Trophoblast cell (in vitro differentiated cells and primary cell): Measurements from ENCODE around the gene EFHC1.

Experiments used
- DNase-seq, 2 donors: peaks; one replicate each; pipeline ENCODE4 v3.0.0-alpha.2; 2016
- H2AFZ ChIP-seq: 2 replicates; pipeline ENCODE4 v1.6.1; 2013; ENCODE audit warnings: low read length, moderate library complexity, mild to moderate bottlenecking; ENCODE audit not compliant: insufficient read depth, poor library complexity
- H2AK5ac ChIP-seq: 2 replicates; pipeline ENCODE4 v1.6.1; 2013; ENCODE audit warnings: mild to moderate bottlenecking, low read length
- H2BK120ac ChIP-seq: 2 replicates; pipeline ENCODE4 v1.6.1; 2013; ENCODE audit warnings: low read length, mild to moderate bottlenecking, moderate library complexity; ENCODE audit not compliant: insufficient read depth, poor library complexity
- H2BK12ac ChIP-seq: 2 replicates; pipeline ENCODE4 v1.6.1; 2013; ENCODE audit warnings: mild to moderate bottlenecking, low read length, moderate library complexity
- H2BK5ac ChIP-seq: 2 replicates; pipeline ENCODE4 v1.6.1; 2013; ENCODE audit warnings: low read length, low read depth, moderate library complexity, mild to moderate bottlenecking; ENCODE audit not compliant: poor library complexity
- H3K14ac ChIP-seq: 2 replicates; pipeline ENCODE4 v1.6.1; 2013; ENCODE audit warnings: mild to moderate bottlenecking, low read length
- H3K18ac ChIP-seq: 2 replicates; pipeline ENCODE4 v1.6.1; 2013; ENCODE audit warnings: mild to moderate bottlenecking, low read length
- H3K23ac ChIP-seq: 2 replicates; pipeline ENCODE4 v1.6.1; 2013; ENCODE audit warnings: low read length
- H3K27ac ChIP-seq: 2 replicates; pipeline ENCODE4 v1.5.1; 2013; ENCODE audit warnings: low read depth, mild to moderate bottlenecking, inconsistent platforms, low read length, moderate library complexity
- H3K27me3 ChIP-seq: 2 replicates; pipeline ENCODE4 v1.6.1; 2013; ENCODE audit warnings: inconsistent platforms, mild to moderate bottlenecking, low read length, moderate library complexity; ENCODE audit not compliant: insufficient read depth
- H3K36me3 ChIP-seq, 2 experiments: 1 replicate in 1 of 2; 2 replicates in 1 of 2; pipeline ENCODE4 v1.6.1; 2013; ENCODE audit warnings: low read length in 2 of 2, mild to moderate bottlenecking in 2 of 2, moderate library complexity in 1 of 2; ENCODE audit not compliant: insufficient read depth in 2 of 2, control insufficient read depth in 1 of 2
- H3K4ac ChIP-seq: 2 replicates; pipeline ENCODE4 v1.6.1; 2013; ENCODE audit warnings: low read depth, mild to moderate bottlenecking, low read length, moderate library complexity
- H3K4me1 ChIP-seq, 2 experiments: 1 replicate in 1 of 2; 2 replicates in 1 of 2; pipeline ENCODE4 v1.6.1; 2013; ENCODE audit warnings: low read length in 2 of 2, mild to moderate bottlenecking in 2 of 2, moderate library complexity in 1 of 2; ENCODE audit not compliant: insufficient read depth in 2 of 2, control insufficient read depth in 1 of 2
- H3K4me2 ChIP-seq: 2 replicates; pipeline ENCODE4 v1.6.1; 2013; ENCODE audit warnings: inconsistent platforms, mild to moderate bottlenecking, low read length, moderate library complexity
- H3K4me3 ChIP-seq: 2 replicates; pipeline ENCODE4 v1.5.1; 2013; ENCODE audit warnings: mild to moderate bottlenecking, low read depth, low read length, inconsistent platforms
- H3K79me1 ChIP-seq: one replicate; pipeline ENCODE4 v1.6.1; 2013; ENCODE audit warnings: low read length
- H3K79me2 ChIP-seq: 2 replicates; pipeline ENCODE4 v1.6.1; 2013; ENCODE audit warnings: low read length, mild to moderate bottlenecking; ENCODE audit not compliant: control insufficient read depth, insufficient read depth, poor library complexity
- H3K9ac ChIP-seq: 2 replicates; pipeline ENCODE4 v1.6.1; 2013; ENCODE audit warnings: mild to moderate bottlenecking, low read length
- H3K9me3 ChIP-seq: 2 replicates; pipeline ENCODE4 v1.6.1; 2013; ENCODE audit warnings: low read depth, mild to moderate bottlenecking, control low read depth, inconsistent platforms, low read length; ENCODE audit not compliant: insufficient read depth
- H4K12ac ChIP-seq: 2 replicates; pipeline ENCODE4 v1.6.1; 2013; ENCODE audit warnings: low read depth, mild to moderate bottlenecking, low read length, moderate library complexity
- H4K8ac ChIP-seq: 2 replicates; pipeline ENCODE4 v1.6.1; 2013; ENCODE audit warnings: low read depth, mild to moderate bottlenecking, low read length, moderate library complexity
- H4K91ac ChIP-seq: one replicate; pipeline ENCODE4 v1.6.1; 2013; ENCODE audit warnings: low read depth, mild to moderate bottlenecking, low read length, moderate library complexity
- WGBS: extraction: QIAGEN DNeasy Blood & Tissue Kit; methylation state at CpG from one replicate; pipeline ENCODE4 v1.1.7; 2013; ENCODE audit warnings: missing lambda C conversion rate; ENCODE audit not compliant: insufficient read length, insufficient coverage; ENCODE audit errors: extremely low coverage; 5-methylcytosine and 5-hydroxymethylcytosine counted together

Gene EFHC1

DNA sequence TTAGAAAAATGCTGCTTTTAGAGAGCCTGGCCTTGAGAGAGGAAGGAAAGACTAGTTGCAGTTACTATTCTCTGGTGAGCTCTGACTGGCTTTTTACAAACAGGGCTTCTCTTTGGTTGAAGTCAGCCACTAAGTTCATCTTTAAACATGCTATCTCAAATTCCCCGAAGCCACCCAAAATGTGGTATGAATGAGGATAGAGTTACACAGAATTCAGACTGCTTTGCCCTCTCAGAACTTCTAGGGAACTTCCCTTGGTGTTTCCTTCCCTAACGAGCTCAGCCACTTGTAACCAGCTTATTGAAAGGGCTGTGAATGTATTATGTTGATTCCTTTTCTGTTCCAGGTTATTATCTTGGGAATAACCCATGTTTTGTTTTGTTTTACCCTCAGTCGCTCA is 73.5 kb downstream of the EFHC1 start:
- H2BK120ac ChIP-seq = no peak overlapping the region
- no peaks in the 10 kb centered on the region for H3K27me3 ChIP-seq
- no peak overlapping the region for H2BK12ac ChIP-seq
- H3K4me3 ChIP-seq = no peak overlapping the region
- no peak overlapping the region for H4K12ac ChIP-seq
- H2BK5ac ChIP-seq = no peak overlapping the region
- H3K9me3 ChIP-seq = peaks cover 2% of the 10 kb centered on the region
- no peak overlapping the region for H3K4me2 ChIP-seq
- H3K79me2 ChIP-seq = no peaks in the 10 kb centered on the region
- H3K27ac ChIP-seq = no peak overlapping the region
- H3K4me1 ChIP-seq = peaks cover 2 to 4% of the 10 kb centered on the region in 2 experiments
- H3K79me1 ChIP-seq = peaks cover under 1% of the 10 kb centered on the region
- no peak overlapping the region for H3K4ac ChIP-seq
- no peak overlapping the region for H4K8ac ChIP-seq
- H2AFZ ChIP-seq = no peak overlapping the region
- no peak for DNase-seq
- no CpG with 5 or more reads among the region's 3 CpGs for WGBS
- H3K18ac ChIP-seq = no peak overlapping the region
- no peak overlapping the region for H4K91ac ChIP-seq
- H2AK5ac ChIP-seq = no peak overlapping the region
- no peak overlapping the region for H3K9ac ChIP-seq
- H3K14ac ChIP-seq = no peak overlapping the region
- H3K23ac ChIP-seq = no peak overlapping the region
- H3K36me3 ChIP-seq = peaks cover 0 to 2% of the 10 kb centered on the region in 2 experiments

GRCh38 chr6:52494298-52495072 is 74.3 kb downstream of the EFHC1 start:
- Histone ChIP-seq H4K91ac (no peak overlapping the region), H2AFZ (no peak overlapping the region), H3K18ac (no peak overlapping the region), H2BK12ac (no peak overlapping the region), H3K79me2 (no peaks in the 10 kb centered on the region), H3K14ac (no peak overlapping the region), H3K27me3 (no peaks in the 10 kb centered on the region), H3K9ac (no peak overlapping the region), H3K23ac (no peak overlapping the region), H4K8ac (no peak overlapping the region), H4K12ac (no peak overlapping the region), H3K27ac (no peak overlapping the region), H3K4me2 (no peak overlapping the region), H3K4me1 (peaks cover 7 to 10% of the 10 kb centered on the region in 2 experiments), H3K4ac (no peak overlapping the region), H3K4me3 (no peak overlapping the region), H3K36me3 (peaks cover 0 to 2% of the 10 kb centered on the region in 2 experiments), H2BK120ac (no peak overlapping the region), H2BK5ac (no peak overlapping the region), H3K79me1 (peaks cover 3% of the 10 kb centered on the region), H2AK5ac (no peak overlapping the region), H3K9me3 (peaks cover 2% of the 10 kb centered on the region)
- no peak for DNase-seq
- no CpG with 5 or more reads among the region's 7 CpGs for WGBS

DNA sequence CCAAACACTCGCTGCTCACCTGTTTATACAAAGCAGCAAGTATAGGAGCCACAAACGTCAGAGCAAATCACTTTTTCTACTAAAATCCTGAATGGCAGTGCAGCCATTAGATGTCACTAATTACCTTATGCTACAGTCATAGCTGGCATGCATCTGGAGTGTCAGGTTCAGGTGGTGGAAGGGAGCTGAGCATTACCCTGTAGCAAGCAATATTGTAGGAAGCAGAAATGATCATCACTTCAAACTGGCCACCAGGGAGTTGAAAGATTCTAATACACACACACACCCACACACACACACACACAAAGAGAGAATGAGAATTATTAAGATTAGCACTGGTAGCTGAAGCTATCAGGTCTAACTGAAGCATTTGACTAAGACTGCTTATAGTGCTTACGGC is 75.8 kb downstream of the EFHC1 start:
- Histone ChIP-seq H2BK12ac (no peak overlapping the region), H4K91ac (no peak overlapping the region), H3K4me3 (no peak overlapping the region), H3K4ac (no peak overlapping the region), H2AK5ac (no peak overlapping the region), H2AFZ (no peak overlapping the region), H3K14ac (no peak overlapping the region), H3K18ac (no peak overlapping the region), H4K12ac (no peak overlapping the region), H3K27ac (no peak overlapping the region), H2BK120ac (no peak overlapping the region), H3K23ac (no peak overlapping the region), H3K9me3 (peaks cover 2% of the 10 kb centered on the region), H2BK5ac (no peak overlapping the region), H3K4me1 (peaks cover 10 to 13% of the 10 kb centered on the region in 2 experiments), H3K9ac (no peak overlapping the region), H3K36me3 (peaks cover 2 to 4% of the 10 kb centered on the region in 2 experiments), H3K79me1 (peaks cover 3% of the 10 kb centered on the region), H4K8ac (no peak overlapping the region), H3K4me2 (no peak overlapping the region), H3K79me2 (no peaks in the 10 kb centered on the region), H3K27me3 (no peaks in the 10 kb centered on the region)
- no peak for DNase-seq
- WGBS = no CpG with 5 or more reads among the region's 3 CpGs

DNA sequence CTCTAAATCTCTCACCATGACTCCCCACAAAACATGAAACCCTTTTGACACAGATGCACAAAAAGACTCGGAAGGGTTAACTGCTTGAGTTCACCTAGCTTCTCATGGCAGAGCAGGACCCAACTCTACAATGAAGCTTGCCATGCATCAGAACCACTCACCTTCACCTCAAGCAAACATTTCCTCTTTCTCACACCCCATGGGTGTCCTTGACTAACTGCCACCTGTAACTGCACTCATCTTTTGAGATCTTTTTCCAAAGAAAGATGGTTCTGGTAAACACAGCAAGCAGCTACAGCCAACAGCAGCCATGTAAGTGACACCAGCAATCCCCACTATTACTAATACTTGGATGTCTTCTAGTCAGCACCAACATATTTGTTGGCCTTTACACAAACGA is 76.5 kb downstream of the EFHC1 start:
- H3K4me3 ChIP-seq = no peak overlapping the region
- H4K12ac ChIP-seq = no peak overlapping the region
- H2AK5ac ChIP-seq = no peak overlapping the region
- H3K79me2 ChIP-seq = no peaks in the 10 kb centered on the region
- H3K27ac ChIP-seq = no peak overlapping the region
- no peak overlapping the region for H2AFZ ChIP-seq
- peaks cover 10 to 13% of the 10 kb centered on the region in 2 experiments for H3K4me1 ChIP-seq
- no peak overlapping the region for H3K23ac ChIP-seq
- H4K91ac ChIP-seq = no peak overlapping the region
- H3K18ac ChIP-seq = no peak overlapping the region
- peaks cover 2% of the 10 kb centered on the region for H3K9me3 ChIP-seq
- no peak overlapping the region for H2BK5ac ChIP-seq
- H3K79me1 ChIP-seq = peaks cover 3% of the 10 kb centered on the region
- H3K4ac ChIP-seq = no peak overlapping the region
- H2BK120ac ChIP-seq = no peak overlapping the region
- no peak for DNase-seq
- no peak overlapping the region for H3K9ac ChIP-seq
- no peak overlapping the region for H4K8ac ChIP-seq
- peaks cover 2 to 4% of the 10 kb centered on the region in 2 experiments for H3K36me3 ChIP-seq
- H3K4me2 ChIP-seq = no peak overlapping the region
- WGBS = no CpG with 5 or more reads among the region's 2 CpGs
- H2BK12ac ChIP-seq = no peak overlapping the region
- H3K27me3 ChIP-seq = no peaks in the 10 kb centered on the region
- no peak overlapping the region for H3K14ac ChIP-seq
